ENCODE data around the gene OR14A2.
"Not testable (repeated sequence)": the region's sequence is repeated elsewhere in the genome, so short reads cannot be mapped to it uniquely, and the experiment has no call there.

Gene OR14A2

GRCh38 chr1:247721222-247721621 is 26.7 kb downstream of the OR14A2 start:
- no peaks in the 10 kb centered on the region for H3K27me3 ChIP-seq (replicated peaks; ENCODE audit: control insufficient read depth, insufficient read depth, low read length)
- peaks cover 10% of the 10 kb centered on the region for H3K9me3 ChIP-seq (ENCODE audit: control insufficient read depth, low read length)
- H3K36me3 ChIP-seq (ENCODE audit: control insufficient read depth, insufficient read depth, low read length, severe bottlenecking) = no peaks in the 10 kb centered on the region
- no peak overlapping the region for H3K4me3 ChIP-seq (ENCODE audit: low read length)
- no peaks in the 10 kb centered on the region for H3K4me1 ChIP-seq (ENCODE audit: control insufficient read depth, insufficient read depth, low read length)
- no peak overlapping the region for H3K9ac ChIP-seq (ENCODE audit: low read length)
- no peak for DNase-seq (ENCODE audit: low read depth)

- Histone ChIP-seq H3K4me3 (ENCODE audit: low read length) (no peak within 1 kb of the TSS), H3K9me3 (ENCODE audit: control insufficient read depth, low read length) (peaks cover 9% of the 10 kb centered on the region), H3K4me1 (ENCODE audit: control insufficient read depth, insufficient read depth, low read length) (no peaks in the 10 kb centered on the region), H3K36me3 (ENCODE audit: control insufficient read depth, insufficient read depth, low read length, severe bottlenecking) (no peaks in the 10 kb centered on the region), H3K9ac (ENCODE audit: low read length) (no peak within 1 kb of the TSS), H3K27me3 (replicated peaks; ENCODE audit: control insufficient read depth, insufficient read depth, low read length) (no peaks in the 10 kb centered on the region)
- DNase-seq (ENCODE audit: low read depth) = no peak
Observed at GRCh38 chr1:247716546-247716945, 31.4 kb downstream of the OR14A2 start, which contains the start of gene OR6F1. OR6F1 (minus strand) TSS chr1:247716646; CDS start chr1:247712755, 3,891 bp downstream.

- no peaks in the 10 kb centered on the region for H3K4me1 ChIP-seq (ENCODE audit: control insufficient read depth, insufficient read depth, low read length)
- H3K9me3 ChIP-seq (ENCODE audit: control insufficient read depth, low read length) = no peaks in the 10 kb centered on the region
- no peak overlapping the region for H3K4me3 ChIP-seq (ENCODE audit: low read length)
- DNase-seq (ENCODE audit: low read depth) = no peak
- H3K36me3 ChIP-seq (ENCODE audit: control insufficient read depth, insufficient read depth, low read length, severe bottlenecking) = no peaks in the 10 kb centered on the region
- no peak overlapping the region for H3K9ac ChIP-seq (ENCODE audit: low read length)
- no peaks in the 10 kb centered on the region for H3K27me3 ChIP-seq (replicated peaks; ENCODE audit: control insufficient read depth, insufficient read depth, low read length)
Observed at GRCh38 chr1:247713753-247714152, 34.2 kb downstream of the OR14A2 start.

- not testable (repeated sequence) for H3K36me3 ChIP-seq (ENCODE audit: control insufficient read depth, insufficient read depth, low read length, severe bottlenecking); H3K9me3 ChIP-seq (ENCODE audit: control insufficient read depth, low read length); DNase-seq (ENCODE audit: low read depth); H3K9ac ChIP-seq (ENCODE audit: low read length); H3K27me3 ChIP-seq (replicated peaks; ENCODE audit: control insufficient read depth, insufficient read depth, low read length); H3K4me3 ChIP-seq (ENCODE audit: low read length); H3K4me1 ChIP-seq (ENCODE audit: control insufficient read depth, insufficient read depth, low read length)
Observed at GRCh38 chr1:247710681-247711080, 37.3 kb downstream of the OR14A2 start.

- H3K9me3 ChIP-seq (ENCODE audit: control insufficient read depth, low read length) = peaks cover 10% of the 10 kb centered on the region
- H3K9ac ChIP-seq (ENCODE audit: low read length) = no peak overlapping the region
- DNase-seq (ENCODE audit: low read depth) = no peak
- no peaks in the 10 kb centered on the region for H3K4me1 ChIP-seq (ENCODE audit: control insufficient read depth, insufficient read depth, low read length)
- no peaks in the 10 kb centered on the region for H3K36me3 ChIP-seq (ENCODE audit: control insufficient read depth, insufficient read depth, low read length, severe bottlenecking)
- H3K27me3 ChIP-seq (replicated peaks; ENCODE audit: control insufficient read depth, insufficient read depth, low read length) = no peaks in the 10 kb centered on the region
- H3K4me3 ChIP-seq (ENCODE audit: low read length) = no peak overlapping the region
Observed at GRCh38 chr1:247701338-247701737, 46.6 kb downstream of the OR14A2 start.

GRCh38 chr1:247681288-247681897 is 66.5 kb downstream of the OR14A2 start:
- Histone ChIP-seq H3K36me3 (ENCODE audit: control insufficient read depth, insufficient read depth, low read length, severe bottlenecking) (no peaks in the 10 kb centered on the region), H3K4me3 (ENCODE audit: low read length) (no peak overlapping the region), H3K9me3 (ENCODE audit: control insufficient read depth, low read length) (no peaks in the 10 kb centered on the region), H3K9ac (ENCODE audit: low read length) (no peak overlapping the region), H3K27me3 (replicated peaks; ENCODE audit: control insufficient read depth, insufficient read depth, low read length) (no peaks in the 10 kb centered on the region), H3K4me1 (ENCODE audit: control insufficient read depth, insufficient read depth, low read length) (no peaks in the 10 kb centered on the region)
- DNase-seq (ENCODE audit: low read depth) = peak; percentile 26

- H3K9me3 ChIP-seq (ENCODE audit: control insufficient read depth, low read length) = no peaks in the 10 kb centered on the region
- H3K27me3 ChIP-seq (replicated peaks; ENCODE audit: control insufficient read depth, insufficient read depth, low read length) = no peaks in the 10 kb centered on the region
- H3K4me1 ChIP-seq (ENCODE audit: control insufficient read depth, insufficient read depth, low read length) = no peaks in the 10 kb centered on the region
- H3K36me3 ChIP-seq (ENCODE audit: control insufficient read depth, insufficient read depth, low read length, severe bottlenecking) = no peaks in the 10 kb centered on the region
- DNase-seq (ENCODE audit: low read depth) = no peak
- H3K4me3 ChIP-seq (ENCODE audit: low read length) = no peak overlapping the region
- no peak overlapping the region for H3K9ac ChIP-seq (ENCODE audit: low read length)
Observed at GRCh38 chr1:247680171-247680570, 67.8 kb downstream of the OR14A2 start.

- H3K4me1 ChIP-seq (ENCODE audit: control insufficient read depth, insufficient read depth, low read length) = no peaks in the 10 kb centered on the region
- H3K4me3 ChIP-seq (ENCODE audit: low read length) = no peak within 1 kb of the TSS
- no peaks in the 10 kb centered on the region for H3K36me3 ChIP-seq (ENCODE audit: control insufficient read depth, insufficient read depth, low read length, severe bottlenecking)
- H3K27me3 ChIP-seq (replicated peaks; ENCODE audit: control insufficient read depth, insufficient read depth, low read length) = no peaks in the 10 kb centered on the region
- H3K9ac ChIP-seq (ENCODE audit: low read length) = no peak within 1 kb of the TSS
- no peak for DNase-seq (ENCODE audit: low read depth)
- no peaks in the 10 kb centered on the region for H3K9me3 ChIP-seq (ENCODE audit: control insufficient read depth, low read length)
Observed at GRCh38 chr1:247679639-247680038, 68.3 kb downstream of the OR14A2 start, which contains the start of gene OR13G1. OR13G1 (minus strand) TSS chr1:247679739; CDS start chr1:247673041, 6,698 bp downstream.
